Eye (tissue), 1 donor: Measurements from ENCODE around the gene ITGA6.
"Not testable (repeated sequence)": the region's sequence is repeated elsewhere in the genome, so short reads cannot be mapped to it uniquely, and the experiment has no call there.

ENCODE experiments used
- DNase-seq: peaks from one replicate; pipeline ENCODE4 v3.0.0-alpha.2; 2015

ITGA6 gene

DNA sequence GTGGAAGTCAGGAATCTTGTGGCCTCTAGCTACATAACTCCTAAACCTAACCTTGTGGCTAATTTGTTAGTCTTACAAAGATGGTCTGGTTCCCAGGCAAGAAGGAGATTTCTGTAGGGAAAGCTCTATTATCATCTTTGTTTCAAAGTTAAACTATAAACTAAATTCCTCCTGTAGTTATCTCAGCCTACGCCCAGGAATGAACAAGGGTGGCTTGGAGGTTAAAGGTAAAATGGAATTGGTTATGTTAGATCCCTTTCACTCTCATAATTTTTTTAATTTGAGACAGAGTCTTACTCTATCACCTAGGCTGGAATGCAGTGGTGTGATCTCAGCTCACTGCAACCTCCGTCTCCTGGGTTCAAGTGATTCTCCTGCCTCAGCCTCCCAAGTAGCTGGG lies 103.9 kb downstream of the ITGA6 start:
- no peak for DNase-seq

DNA sequence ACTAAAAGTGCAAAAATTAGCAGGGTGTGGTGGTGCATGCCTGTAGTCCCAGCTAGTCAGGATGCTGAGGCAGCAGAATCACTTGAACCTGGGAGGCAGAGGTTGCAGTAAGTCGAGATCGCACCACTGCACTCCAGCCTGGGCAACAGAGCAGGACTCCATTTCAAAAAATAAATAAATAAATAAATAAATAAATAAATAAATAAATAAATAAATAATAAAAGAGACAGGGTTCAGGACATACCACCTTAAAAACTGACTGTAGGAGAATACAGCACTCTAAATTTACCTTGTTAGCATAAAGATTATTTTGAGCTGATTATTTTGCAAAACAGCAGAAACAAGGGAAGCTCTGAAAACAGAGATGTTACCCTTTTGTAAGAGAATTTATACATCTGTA lies 105.1 kb downstream of the ITGA6 start:
- not testable (repeated sequence) for DNase-seq

GRCh38 chr2:172533687-172534086 lies 106.3 kb downstream of the ITGA6 start:
- DNase-seq: no peak

GRCh38 chr2:172535119-172535518 lies 107.7 kb downstream of the ITGA6 start:
- no peak for DNase-seq

DNA sequence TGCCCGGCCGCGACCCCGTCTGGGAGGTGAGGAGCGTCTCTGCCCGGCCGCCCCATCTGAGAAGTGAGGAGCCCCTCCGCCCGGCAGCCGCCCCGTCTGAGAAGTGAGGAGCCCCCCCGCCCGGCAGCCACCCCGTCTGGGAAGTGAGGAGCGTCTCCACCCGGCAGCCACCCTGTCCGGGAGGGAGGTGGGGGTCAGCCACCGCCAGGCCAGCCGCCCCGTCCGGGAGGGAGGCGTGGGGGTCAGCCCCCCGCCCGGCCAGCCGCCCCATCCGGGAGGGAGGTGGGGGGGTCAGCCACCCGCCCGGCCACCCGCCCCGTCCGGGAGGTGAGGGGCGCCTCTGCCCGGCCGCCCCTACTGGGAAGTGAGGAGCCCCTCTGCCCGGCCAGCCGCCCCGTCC lies 110.5 kb downstream of the ITGA6 start:
- DNase-seq: not testable (repeated sequence)

DNA sequence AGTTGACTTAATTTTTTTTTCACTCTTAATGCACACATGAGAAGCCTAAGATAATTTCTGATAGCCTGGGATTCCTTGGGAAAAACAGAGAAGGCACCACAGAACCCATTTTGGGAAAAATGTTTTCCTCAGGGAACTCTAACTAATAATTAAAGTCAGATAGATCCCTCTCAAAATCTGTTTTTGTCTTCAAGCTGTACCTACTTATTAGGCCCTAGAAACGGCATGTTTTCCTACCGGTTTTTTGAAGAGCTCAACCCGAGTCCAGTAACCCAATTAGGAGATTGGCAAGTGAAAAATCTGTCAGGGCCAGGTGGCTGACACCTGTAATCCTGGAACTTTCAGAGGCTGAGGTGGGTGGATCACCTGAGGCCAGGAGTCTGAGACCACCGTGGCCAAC lies 112.4 kb downstream of the ITGA6 start:
- no peak for DNase-seq

DNA sequence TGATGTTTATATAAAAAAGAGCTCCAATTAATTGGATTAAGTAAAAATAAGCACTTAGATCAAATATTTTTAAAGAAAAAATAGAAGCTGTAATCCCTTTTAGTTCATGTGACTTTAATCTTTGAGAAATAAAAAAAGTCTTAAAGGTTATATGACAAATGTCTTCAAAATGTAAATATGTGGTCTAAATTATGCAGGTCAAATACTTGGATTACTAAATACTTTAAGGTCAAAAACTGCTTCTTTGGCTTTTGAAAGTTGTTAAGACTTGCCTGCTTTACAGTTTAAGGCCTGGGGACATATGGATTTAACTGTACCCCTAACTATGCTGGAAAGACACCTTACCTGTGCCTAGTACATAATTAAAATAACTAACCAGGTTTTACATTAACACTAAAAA lies 113.0 kb downstream of the ITGA6 start:
- DNase-seq: no peak

DNA sequence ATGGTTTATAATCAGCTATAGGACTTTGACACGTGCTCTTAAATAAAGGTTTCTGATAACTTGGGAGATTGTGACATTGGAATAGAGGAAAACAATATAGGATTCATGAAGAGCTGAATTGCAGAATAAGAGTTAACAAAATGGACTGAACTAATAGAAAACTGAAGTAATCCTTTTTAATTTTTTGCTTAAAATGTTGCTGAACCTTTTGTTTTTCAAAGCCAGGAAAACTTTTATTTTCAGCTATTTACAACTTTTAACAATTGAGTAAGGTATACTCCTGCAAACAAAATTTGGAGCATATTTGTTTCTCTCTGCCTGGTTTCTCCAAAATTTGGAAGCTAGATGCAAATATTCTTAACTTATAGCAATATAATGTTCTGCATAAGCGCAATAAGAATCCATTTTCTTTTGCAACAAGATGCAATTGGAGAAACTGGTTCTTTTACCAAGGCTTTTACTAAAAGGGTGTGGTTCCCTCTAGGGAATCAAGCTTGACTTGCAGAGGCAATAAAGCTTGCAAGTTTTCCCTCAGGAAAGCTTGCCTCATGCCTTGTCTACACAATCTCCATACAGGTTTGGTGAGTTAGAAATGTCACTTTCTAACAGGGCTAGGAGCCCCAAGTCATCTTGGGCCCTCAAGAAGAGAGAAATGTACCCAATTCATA lies 118.2 kb downstream of the ITGA6 start:
- DNase-seq: no peak

DNA sequence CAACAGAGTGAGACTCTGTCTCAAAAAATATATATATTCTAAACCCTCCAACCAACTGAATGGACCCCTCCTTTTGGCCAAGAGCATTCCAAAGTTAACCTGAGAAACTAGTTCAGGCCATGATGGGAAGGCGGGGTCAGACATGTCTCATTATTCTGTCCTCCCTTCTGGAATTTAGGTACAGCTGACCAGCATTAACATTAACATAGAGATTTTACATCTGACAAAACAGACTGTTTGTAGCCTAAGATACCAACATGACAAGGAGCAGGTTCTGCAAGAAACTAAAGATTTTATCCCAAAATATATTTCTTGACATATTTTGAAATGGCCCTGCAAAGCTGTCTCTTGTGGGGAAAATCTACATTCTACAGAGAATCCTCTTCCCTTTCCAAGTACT lies 121.7 kb downstream of the ITGA6 start:
- no peak for DNase-seq

- not testable (repeated sequence) for DNase-seq
Observed at GRCh38 chr2:172549802-172550201, 122.4 kb downstream of the ITGA6 start.

- no peak for DNase-seq
Observed at GRCh38 chr2:172550419-172550818, 123.0 kb downstream of the ITGA6 start.

- DNase-seq: no peak
Observed at GRCh38 chr2:172551271-172551670, 123.9 kb downstream of the ITGA6 start.

GRCh38 chr2:172552547-172553291 lies 125.3 kb downstream of the ITGA6 start:
- no peak for DNase-seq

- DNase-seq: peak; percentile 21
Observed at GRCh38 chr2:172554352-172555271, 127.2 kb downstream of the ITGA6 start.

- DNase-seq: no peak
Observed at GRCh38 chr2:172555272-172555521, 127.8 kb downstream of the ITGA6 start.
